ENCODE measurements around the gene PANK4. TPM values are rescaled to one million over a fixed set of nuclear protein-coding genes. Genes with fewer than 3 reads are reported as not detected.
A peak's percentile ranks its signal among the peaks of the same experiment; 100 is the strongest.

PANK4 gene
- total and polyA plus RNA-seq, 9 of the 15 experiments (the other 6 are each of a cell fraction or from before 2014, with no cell fraction given): 0.93 to 55.6 (median 31.5) TPM

- TF ChIP-seq ZNF354B (CRISPR knock-in tag; IDR thresholded peaks at IDR 0.05): no peak
- TF ChIP-seq CREM (IDR thresholded peaks at IDR 0.05; ENCODE audit: low read depth): 0 out of 2 replicates have a peak, but pooled peaks have one; percentile 4
- peak; percentile 63 for TF ChIP-seq SMAD4 (CRISPR knock-in tag; conservative IDR thresholded peaks at IDR 0.05)
- no peak for TF ChIP-seq ZBTB12 (CRISPR knock-in tag; IDR thresholded peaks at IDR 0.05)
- TF ChIP-seq MBD1 (CRISPR knock-in tag; IDR thresholded peaks at IDR 0.05): no peak
- TF ChIP-seq TCF3 (CRISPR knock-in tag; IDR thresholded peaks at IDR 0.05): peak; percentile 48; the same call in 1 of the 2 replicates
- TF ChIP-seq SIN3B (IDR thresholded peaks at IDR 0.05; ENCODE audit: low read depth): no peak
- no peak for TF ChIP-seq TEAD2 (tag; IDR thresholded peaks at IDR 0.05)
- TF ChIP-seq TAL1 (IDR thresholded peaks at IDR 0.05): no peak
- no peak for TF ChIP-seq TARDBP (IDR thresholded peaks at IDR 0.05)
- no peak for TF ChIP-seq MCM3 (IDR thresholded peaks at IDR 0.05)
- no peak for TF ChIP-seq REST (IDR thresholded peaks at IDR 0.05; ENCODE audit: borderline replicate concordance)
- TF ChIP-seq REST (CRISPR knock-in tag; IDR thresholded peaks at IDR 0.05; ENCODE audit: low read depth): no peak
- TF ChIP-seq PPARD (CRISPR knock-in tag; IDR thresholded peaks at IDR 0.05): no peak
- no peak for TF ChIP-seq PCBP1 (IDR thresholded peaks at IDR 0.05; ENCODE audit: low read depth, low read length, poor library complexity, severe bottlenecking)
- no peak for TF ChIP-seq MEF2A (IDR thresholded peaks at IDR 0.05; ENCODE audit: control insufficient read depth, low read depth, low read length)
- TF ChIP-seq HMBOX1 (IDR thresholded peaks at IDR 0.05): no peak
- no peak for TF ChIP-seq TSC22D4 (tag; IDR thresholded peaks at IDR 0.05)
These were observed 17.9 kb upstream of the PANK4 start (continued) for GRCh38 chr1:2544093-2544874.
